GM19023 (cell line): ENCODE measurements around the gene OLFML2A.
"Not testable (repeated sequence)": the region's sequence is repeated elsewhere in the genome, so short reads cannot be mapped to it uniquely, and the experiment has no call there.

Experiments used
- ATAC-seq: cut with Tn5 transposase; IDR thresholded peaks from one replicate; pipeline ENCODE4 v1.9.1; 2021; ENCODE audit warnings: mild to moderate bottlenecking, moderate library complexity; ENCODE audit not compliant: unreplicated experiment

Gene OLFML2A

DNA sequence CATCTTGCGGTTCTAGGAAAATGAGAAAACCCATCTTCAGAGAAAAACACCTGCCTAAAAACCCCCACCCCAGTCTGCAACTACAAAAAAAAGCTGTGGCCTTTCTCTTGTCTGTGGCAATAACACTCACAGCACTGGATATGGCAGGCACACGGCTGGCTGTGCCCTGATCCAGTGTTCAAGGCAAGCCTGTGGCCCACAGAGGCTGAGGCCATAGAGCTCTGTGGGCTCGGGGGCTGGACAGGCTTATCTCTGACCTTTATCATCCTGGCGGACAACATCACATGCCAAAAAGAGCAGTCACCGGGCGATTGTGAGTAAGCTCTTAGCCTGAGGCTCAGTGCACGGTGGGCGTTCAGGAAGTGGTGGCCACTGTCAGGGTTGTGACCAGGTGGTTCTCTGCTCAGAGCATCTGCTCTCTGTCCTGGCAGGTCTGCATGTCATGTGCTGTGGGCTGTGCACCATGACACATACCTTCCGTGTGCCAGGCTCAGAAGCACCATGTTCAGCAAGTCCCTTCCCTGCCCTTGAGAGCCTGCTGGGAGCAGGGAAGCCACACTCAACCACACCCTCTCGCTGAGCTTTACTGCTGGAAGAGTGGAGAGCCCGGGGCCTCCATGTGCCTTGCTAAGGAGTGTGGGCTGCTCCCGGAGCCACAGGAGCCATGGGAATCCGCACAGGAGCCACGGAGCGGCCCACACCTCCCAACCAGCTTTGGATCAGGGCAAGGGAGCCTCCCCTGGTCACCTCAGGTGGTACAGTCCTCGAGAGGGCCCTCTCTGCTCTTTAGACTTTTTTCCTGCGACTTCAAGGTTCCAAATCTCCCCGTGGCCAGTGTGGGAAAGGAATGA lies 41.7 kb downstream of the OLFML2A start:
- peak; percentile 80 for ATAC-seq

- ATAC-seq = no peak
Observed at GRCh38 chr9:124820698-124821623, 44.0 kb downstream of the OLFML2A start.

- no peak for ATAC-seq
Observed at GRCh38 chr9:124828489-124829333, 51.8 kb downstream of the OLFML2A start.

DNA sequence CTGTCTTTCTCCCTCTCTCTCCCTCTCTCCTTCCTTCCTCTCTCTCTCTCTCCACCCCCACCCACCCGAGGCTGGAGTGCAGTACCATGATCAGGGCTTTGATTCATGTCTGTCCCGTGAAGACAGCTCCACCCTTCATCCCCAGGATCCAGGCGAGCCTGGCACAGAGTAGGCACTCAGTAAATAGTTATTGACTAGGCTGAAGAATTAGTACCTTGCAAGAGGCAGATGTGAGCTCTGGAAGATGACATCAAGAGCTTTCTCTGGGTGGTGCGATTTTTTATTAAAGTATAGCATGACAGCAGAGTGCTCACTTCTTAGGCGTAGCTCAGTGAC lies 52.4 kb downstream of the OLFML2A start:
- ATAC-seq = no peak

GRCh38 chr9:124830593-124830992 lies 53.7 kb downstream of the OLFML2A start:
- ATAC-seq = no peak

DNA sequence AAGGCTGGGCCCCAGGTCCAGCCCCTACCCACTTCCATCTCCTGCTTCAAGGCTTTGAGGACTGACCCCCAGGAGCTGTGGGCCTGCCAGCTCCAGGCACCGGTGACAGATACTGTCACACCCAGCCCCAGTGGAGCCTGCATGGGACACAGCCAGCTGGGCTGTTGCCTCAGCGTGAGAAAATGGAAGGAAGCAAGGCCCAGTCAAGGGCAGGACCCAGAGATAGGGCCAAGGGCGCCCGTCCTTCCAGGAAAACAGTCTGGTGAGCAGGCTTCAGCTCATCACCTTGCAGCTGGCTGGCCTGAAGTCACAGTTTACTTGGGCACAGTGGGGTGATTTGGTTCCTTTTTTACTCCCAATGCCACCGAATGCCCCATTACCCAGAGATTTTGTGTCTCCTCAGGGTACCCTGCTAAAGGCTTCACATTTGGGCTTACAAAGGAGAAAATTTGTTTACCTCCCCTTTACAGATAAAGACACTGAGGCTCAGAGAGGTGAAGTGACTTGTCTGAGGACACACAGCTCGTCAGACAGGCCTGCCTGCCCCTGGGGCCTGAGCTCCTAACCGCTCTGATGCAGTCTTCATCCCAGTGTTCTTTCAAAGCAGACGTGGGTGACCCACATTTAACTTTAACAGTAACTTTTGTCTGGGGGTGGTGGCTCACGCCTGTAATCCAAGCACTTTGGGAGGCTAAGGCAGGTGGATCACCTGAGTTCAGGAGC lies 54.9 kb downstream of the OLFML2A start:
- no peak for ATAC-seq

DNA sequence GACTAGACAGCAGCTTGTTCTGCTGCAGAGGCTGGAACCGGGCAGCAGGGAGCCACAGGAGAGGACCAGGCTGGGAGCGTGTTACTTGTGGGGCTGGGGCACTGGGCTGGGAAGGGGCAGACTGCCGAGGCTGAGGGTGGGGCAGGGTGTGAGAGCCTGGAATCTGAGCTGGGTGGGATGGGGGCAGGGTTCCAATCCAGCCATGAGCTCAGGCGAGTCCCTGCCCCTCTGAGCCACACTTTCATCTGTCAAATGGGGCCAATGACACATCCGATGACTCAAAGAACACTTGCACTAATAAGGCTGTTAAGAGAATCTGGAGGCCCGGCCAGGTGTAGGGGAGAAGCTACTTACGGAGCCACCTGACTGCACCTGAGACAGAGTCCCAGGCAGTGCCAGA lies 57.7 kb downstream of the OLFML2A start:
- no peak for ATAC-seq

DNA sequence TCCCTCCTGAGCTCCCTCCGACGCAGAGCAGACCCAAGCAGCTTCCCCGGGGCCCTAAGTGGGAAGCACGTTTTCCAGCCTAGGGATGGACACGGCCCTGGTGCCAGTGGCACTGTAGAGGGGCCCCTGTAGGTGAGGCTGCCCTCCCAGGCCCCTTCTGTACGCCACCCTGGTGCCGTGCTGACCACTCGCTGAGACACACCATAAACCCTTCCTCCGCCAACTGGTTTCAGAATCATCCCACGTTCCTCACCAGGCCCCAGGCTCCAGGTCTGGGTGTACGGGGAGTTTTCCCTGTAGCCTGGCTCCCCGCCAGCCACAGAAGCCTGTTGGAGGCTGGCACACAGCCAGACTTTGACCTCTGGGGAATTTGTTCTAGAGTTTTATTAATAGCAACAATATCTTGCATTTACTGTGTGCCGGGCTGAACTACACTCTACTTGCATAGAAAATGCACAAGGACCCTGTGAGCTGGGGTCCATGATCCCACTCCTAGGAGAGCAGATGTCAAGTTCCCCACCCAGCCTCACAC lies 58.2 kb downstream of the OLFML2A start:
- no peak for ATAC-seq

- not testable (repeated sequence) for ATAC-seq
Observed at GRCh38 chr9:124838132-124838531, 61.2 kb downstream of the OLFML2A start.

DNA sequence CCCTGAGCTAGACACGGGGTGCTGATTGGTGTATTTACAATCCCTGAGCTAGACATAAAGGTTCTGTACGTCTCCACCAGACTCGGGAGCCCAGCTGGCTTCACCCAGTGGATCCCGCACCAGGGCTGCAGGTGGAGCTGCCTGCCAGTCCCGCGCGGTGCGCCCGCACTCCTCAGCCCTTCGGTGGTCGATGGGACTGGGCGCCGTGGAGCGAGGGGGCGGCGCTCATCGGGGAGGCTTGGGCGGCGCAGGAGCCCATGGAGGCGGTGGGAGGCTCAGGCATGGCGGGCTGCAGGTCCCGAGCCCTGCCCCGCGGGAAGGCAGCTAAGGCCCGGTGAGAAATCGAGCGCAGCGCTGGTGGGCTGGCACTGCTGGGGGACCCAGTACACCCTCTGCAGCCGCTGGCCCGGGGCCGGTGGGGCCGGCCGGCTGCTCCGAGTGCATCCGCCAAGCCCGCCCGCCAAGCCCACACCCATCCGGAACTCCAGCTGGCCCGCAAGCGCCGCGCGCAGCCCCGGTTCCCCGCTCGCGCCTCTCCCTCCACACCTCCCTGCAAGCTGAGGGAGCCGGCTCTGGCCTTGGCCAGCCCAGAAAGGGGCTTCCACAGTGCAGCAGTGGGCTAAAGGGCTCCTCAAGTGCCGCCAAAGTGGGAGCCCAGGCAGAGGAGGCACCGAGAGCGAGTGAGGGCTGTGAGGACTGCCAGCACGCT lies 61.8 kb downstream of the OLFML2A start:
- not testable (repeated sequence) for ATAC-seq

DNA sequence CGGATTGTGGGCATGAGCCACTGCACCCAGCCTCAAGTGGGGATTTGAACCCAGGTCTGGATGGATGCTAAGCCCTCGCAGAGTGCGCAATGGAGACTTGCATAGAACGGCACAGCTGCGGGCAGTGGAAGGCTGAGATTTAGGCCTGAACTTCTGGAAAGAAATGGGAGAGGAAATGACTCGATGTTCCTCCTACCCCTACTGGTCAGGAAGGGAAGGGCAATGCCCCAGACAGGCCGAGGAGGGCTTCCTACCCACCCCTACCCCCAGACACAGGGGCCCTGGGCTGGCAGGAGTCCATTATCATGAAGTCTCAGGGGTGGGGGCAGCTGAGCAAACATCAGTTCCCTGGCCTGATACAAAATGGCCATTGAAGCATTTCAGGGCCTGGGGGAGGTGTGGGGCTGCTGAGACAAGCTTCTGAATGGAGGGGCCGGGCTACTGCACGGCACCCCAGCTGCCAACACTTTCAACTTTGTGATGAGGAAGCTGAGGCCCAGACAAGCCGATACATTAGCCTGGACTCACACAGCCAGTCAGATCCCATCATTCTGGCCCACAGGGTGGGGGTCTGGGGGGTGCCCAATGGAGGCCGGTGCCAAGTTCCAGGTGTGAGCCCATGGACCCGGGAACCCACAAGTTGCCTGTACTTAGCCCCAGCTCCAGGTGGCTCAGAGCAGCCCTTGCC lies 62.8 kb downstream of the OLFML2A start:
- no peak for ATAC-seq

- ATAC-seq = no peak
Observed at GRCh38 chr9:124840300-124840833, 63.4 kb downstream of the OLFML2A start.

GRCh38 chr9:124841075-124841821 lies 64.3 kb downstream of the OLFML2A start:
- no peak for ATAC-seq

DNA sequence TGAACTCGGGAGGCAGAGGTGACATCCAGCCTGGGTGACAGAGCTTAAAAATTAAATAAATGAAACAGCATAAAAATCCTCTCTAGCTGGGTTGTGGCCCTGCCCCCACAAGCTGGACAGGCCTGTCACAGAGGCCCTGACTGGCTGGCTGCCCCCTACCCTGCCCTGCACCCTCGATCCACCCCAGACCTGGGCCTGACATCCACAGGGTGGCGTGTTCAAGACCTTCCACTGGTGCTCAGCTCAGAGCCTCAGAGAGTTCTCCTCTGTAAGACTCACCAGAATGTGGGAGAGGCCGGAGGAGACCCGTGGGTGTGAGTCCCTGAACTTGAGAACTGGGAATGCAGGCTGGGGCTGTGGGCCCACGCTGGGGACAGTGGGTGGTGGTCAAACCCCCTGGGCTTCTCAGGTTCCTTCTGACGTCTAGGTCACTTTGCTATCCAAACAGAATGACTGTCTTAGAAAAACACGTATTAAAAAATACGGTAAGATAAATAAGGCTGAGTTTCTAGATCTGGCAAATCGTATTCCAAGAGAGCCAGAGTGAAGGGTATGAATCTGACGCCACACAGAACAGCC lies 66.6 kb downstream of the OLFML2A start:
- ATAC-seq = no peak

DNA sequence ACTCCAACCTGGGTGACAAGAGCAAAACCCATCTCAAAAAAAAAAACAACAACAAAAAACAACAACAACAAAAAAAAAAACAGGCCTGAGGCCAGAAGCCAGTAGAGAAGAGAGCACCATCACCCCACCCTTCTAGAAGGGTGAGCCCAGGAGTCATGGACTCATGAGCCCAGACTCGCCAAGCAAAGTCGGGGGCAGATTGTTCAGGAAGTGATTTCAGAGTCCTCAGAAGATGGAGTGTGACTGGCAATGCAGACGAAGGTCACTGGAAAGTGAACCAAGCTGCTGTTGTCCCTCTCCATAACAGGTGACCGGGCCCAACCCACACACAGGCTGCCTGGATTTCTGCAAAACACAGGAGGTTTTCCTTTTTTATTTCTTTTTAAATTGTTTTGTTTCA lies 67.4 kb downstream of the OLFML2A start:
- ATAC-seq = no peak

- not testable (repeated sequence) for ATAC-seq
Observed at GRCh38 chr9:124846467-124846866, 69.5 kb downstream of the OLFML2A start.

DNA sequence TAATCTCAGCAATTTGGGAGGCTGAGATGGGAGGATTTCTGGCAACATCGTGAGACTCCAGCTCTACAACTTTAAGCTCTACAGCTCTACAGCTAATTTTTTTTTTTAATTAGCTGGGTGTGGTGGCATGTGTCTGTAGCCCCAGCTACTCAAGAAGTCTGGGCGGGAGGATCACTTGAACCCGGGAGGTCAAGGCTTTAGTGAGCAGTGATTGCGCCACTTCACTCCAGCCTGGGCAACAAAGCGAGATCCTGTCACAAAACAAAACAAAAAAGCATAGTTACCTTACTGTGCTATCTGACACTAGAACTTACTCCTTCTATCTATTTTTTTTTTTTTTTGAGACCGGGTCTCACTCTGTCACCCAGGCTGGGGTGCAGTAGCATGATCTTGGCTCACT lies 70.0 kb downstream of the OLFML2A start:
- ATAC-seq = no peak

GRCh38 chr9:124849801-124850200 lies 72.9 kb downstream of the OLFML2A start:
- no peak for ATAC-seq
